ENCODE measurements around the gene CNGA2.

The CNGA2 gene

GRCh38 chrX:151773434-151773833, 38.9 kb downstream of the CNGA2 start:
- no peak for DNase-seq (ENCODE audit: low read depth)
- H3K4me3 ChIP-seq (ENCODE audit: low read depth, low read length): no peak overlapping the region
- TF ChIP-seq CTCF (IDR thresholded peaks at IDR 0.05; ENCODE audit: insufficient read depth, low read depth, low read length, missing control alignments): no peak

DNA sequence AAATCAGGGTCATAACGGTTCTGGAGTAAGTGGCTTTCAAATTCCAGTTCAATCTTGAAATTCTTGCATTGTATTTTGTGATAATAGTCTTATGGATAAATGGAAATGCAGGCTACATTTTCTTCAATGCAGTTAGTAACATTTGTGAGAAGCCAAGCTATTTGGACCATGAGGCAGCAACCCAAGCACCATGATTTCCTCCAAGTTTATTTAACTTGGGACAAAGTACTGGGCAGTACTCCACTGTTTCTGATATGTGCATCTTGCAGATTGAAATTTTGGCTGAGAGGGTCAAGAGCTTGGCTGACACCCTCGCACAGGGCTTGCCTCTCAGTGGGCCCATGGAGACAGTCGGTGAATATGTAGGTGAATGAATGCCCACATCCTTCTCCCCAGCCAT, 39.9 kb downstream of the CNGA2 start:
- no peak for TF ChIP-seq CTCF (IDR thresholded peaks at IDR 0.05; ENCODE audit: insufficient read depth, low read depth, low read length, missing control alignments)
- DNase-seq (ENCODE audit: low read depth): no peak
- no peak overlapping the region for H3K4me3 ChIP-seq (ENCODE audit: low read depth, low read length)

DNA sequence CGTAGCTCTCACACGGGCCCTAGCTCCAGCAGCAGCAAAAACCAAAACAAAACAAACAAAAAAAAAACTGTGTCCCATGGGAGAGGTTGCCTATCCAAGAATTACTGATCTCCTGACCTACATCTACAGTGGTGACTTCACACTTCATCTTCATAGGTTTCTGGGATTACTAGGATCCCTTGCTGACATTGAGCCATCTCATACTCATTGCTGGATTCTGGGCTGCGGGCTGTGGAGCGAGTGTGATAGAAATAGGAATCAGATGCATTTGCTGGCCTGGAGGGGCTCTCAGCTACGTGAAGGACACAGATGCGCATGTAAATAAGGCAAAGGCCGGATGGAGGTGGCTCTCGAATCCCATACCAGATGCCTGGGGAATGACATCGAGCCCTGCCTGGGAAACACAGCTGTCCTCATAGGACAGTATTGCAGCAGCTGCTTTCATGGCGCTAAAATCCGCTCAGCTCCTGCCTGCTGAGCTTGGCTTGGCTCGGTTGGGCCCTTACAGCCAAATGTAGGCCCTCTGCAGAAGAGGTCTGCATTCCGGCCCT, 41.7 kb downstream of the CNGA2 start:
- no peak for DNase-seq (ENCODE audit: low read depth)
- TF ChIP-seq CTCF (IDR thresholded peaks at IDR 0.05; ENCODE audit: insufficient read depth, low read depth, low read length, missing control alignments): no peak
- H3K4me3 ChIP-seq (ENCODE audit: low read depth, low read length): no peak overlapping the region

DNA sequence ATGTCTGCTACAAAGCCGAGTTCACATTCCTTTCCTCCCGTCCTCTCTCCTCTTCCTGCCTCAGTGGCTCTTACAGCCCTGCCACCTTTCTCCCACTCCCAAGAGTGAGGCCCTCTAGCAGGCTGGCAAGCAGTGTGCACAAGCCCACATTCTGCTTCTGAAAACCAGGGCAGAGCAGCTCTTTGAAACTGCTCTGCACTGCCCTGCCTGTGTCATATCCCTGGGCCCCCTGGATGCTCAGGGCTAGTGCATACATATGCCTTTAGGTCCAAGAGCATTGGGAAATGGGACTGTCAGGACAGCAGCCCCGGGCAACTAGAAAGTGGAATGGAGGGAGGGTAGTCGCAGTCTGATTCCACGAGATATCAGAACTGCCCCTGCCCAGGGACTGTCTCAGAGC, 42.4 kb downstream of the CNGA2 start:
- H3K4me3 ChIP-seq (ENCODE audit: low read depth, low read length): no peak overlapping the region
- no peak for DNase-seq (ENCODE audit: low read depth)
- no peak for TF ChIP-seq CTCF (IDR thresholded peaks at IDR 0.05; ENCODE audit: insufficient read depth, low read depth, low read length, missing control alignments)

- DNase-seq (ENCODE audit: low read depth): no peak
- H3K4me3 ChIP-seq (ENCODE audit: low read depth, low read length): no peak overlapping the region
- TF ChIP-seq CTCF (IDR thresholded peaks at IDR 0.05; ENCODE audit: insufficient read depth, low read depth, low read length, missing control alignments): no peak
Observed at GRCh38 chrX:151779258-151779657, 44.7 kb downstream of the CNGA2 start.

DNA sequence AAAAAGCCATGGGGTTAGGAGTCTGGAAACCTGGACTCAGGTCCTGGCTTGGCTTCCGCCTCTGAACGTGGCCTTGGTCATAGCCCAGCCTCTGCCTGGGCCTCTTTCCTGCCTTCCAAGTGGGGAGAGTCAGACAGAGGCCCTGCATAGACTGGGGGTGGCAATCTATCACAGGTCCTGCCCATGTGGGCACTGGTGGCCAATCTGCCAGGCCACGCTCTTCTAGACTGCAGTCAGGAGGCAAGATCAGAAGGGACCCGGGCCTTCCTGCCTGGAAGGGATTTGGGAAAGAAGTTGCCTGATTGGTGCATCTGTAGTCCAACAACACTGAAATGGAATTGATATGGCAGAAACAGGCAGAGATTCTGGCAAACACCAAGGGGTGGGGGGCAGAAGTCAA, 46.1 kb downstream of the CNGA2 start:
- no peak for DNase-seq (ENCODE audit: low read depth)
- no peak overlapping the region for H3K4me3 ChIP-seq (ENCODE audit: low read depth, low read length)
- no peak for TF ChIP-seq CTCF (IDR thresholded peaks at IDR 0.05; ENCODE audit: insufficient read depth, low read depth, low read length, missing control alignments)

GRCh38 chrX:151789179-151789800, 54.7 kb downstream of the CNGA2 start:
- no peak for DNase-seq (ENCODE audit: low read depth)
- no peak for TF ChIP-seq CTCF (IDR thresholded peaks at IDR 0.05; ENCODE audit: insufficient read depth, low read depth, low read length, missing control alignments)
- no peak overlapping the region for H3K4me3 ChIP-seq (ENCODE audit: low read depth, low read length)
